GM12878 (cell line): ENCODE data around the gene TNFRSF14.

Source experiments
- CBX3 ChIP-seq: fragments of 200-600 bp; sonication (generic); IDR thresholded peaks from 2 replicates; pipeline ENCODE4 v1.6.1; 2016; ENCODE audit warnings: low read depth, borderline replicate concordance
- CTCF ChIP-seq, 3 experiments: IDR thresholded peaks in 2 of 3; conservative IDR thresholded peaks in 1 of 3; 2 replicates each; pipeline ENCODE4 v1.5.1; 2011; ENCODE audit warnings: low read depth in 3 of 3, low read length in 3 of 3, mild to moderate bottlenecking in 3 of 3, control low read depth in 2 of 3, moderate library complexity in 2 of 3, inconsistent platforms in 1 of 3, mixed read lengths in 1 of 3; ENCODE audit not compliant: control insufficient read depth in 2 of 3, insufficient read depth in 1 of 3; ENCODE audit errors: extremely low read depth in 1 of 3
- EP300 ChIP-seq, 2 experiments: fragments of 150-350 bp in 1 of 2; IDR thresholded peaks; 2 replicates each; pipeline ENCODE4 v1.6.1; 2011 to 2012; ENCODE audit warnings: low read depth in 2 of 2, low read length in 2 of 2, borderline replicate concordance in 1 of 2, improper control_type of control experiment in 1 of 2, inconsistent platforms in 1 of 2; ENCODE audit not compliant: control insufficient read depth in 1 of 2
- NKRF ChIP-seq: fragments of 450-650 bp; conservative IDR thresholded peaks from 2 replicates; pipeline ENCODE4 v1.6.1; 2017; ENCODE audit warnings: mild to moderate bottlenecking, moderate library complexity
- RAD21 ChIP-seq: IDR thresholded peaks from 2 replicates; pipeline ENCODE4 v1.6.1; 2011; ENCODE audit warnings: mild to moderate bottlenecking, low read depth, low read length, moderate library complexity; ENCODE audit not compliant: insufficient read depth
- TCF12 ChIP-seq: IDR thresholded peaks from 2 replicates; pipeline ENCODE4 v1.6.1; 2011; ENCODE audit warnings: low read depth, mild to moderate bottlenecking, low read length
- ZSCAN29 ChIP-seq: fragments of 450-650 bp; IDR thresholded peaks from 2 replicates; pipeline ENCODE4 v1.6.1; 2017; ENCODE audit warnings: mild to moderate bottlenecking, moderate library complexity

- TF ChIP-seq RAD21 (no peak), TCF12 (no peak), NKRF (no peak), EP300 (IDR thresholded peaks at IDR 0.05; ENCODE audit: borderline replicate concordance in 1 of 2, control insufficient read depth in 1 of 2, low read depth in 2 of 2, low read length in 2 of 2) (no peak), CTCF (IDR thresholded peaks at IDR 0.05 in 2 of 3, conservative IDR thresholded peaks at IDR 0.05 in 1 of 3; ENCODE audit: control insufficient read depth in 2 of 3, extremely low read depth in 1 of 3, insufficient read depth in 1 of 3, low read depth in 3 of 3, low read length in 3 of 3) (no peak), CBX3 (no peak), ZSCAN29 (no peak)
These were observed 47.4 kb upstream of the TNFRSF14 start for GRCh38 chr1:2508751-2509150.
